HuH-7.5 (cell line): ENCODE measurements around the gene SCGB3A2.
A peak's percentile ranks its signal among the peaks of the same experiment; 100 is the strongest.

Source experiments
- DNase-seq: peaks from one replicate; pipeline ENCODE4 v3.0.0; 2011; ENCODE audit warnings: low spot score

Gene SCGB3A2, protein sequence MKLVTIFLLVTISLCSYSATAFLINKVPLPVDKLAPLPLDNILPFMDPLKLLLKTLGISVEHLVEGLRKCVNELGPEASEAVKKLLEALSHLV

GRCh38 chr5:147878066-147878759, at the start of gene SCGB3A2:
SCGB3A2 (plus strand) TSS chr5:147878711; CDS start chr5:147878804, 93 bp downstream.
- no peak for DNase-seq

DNA sequence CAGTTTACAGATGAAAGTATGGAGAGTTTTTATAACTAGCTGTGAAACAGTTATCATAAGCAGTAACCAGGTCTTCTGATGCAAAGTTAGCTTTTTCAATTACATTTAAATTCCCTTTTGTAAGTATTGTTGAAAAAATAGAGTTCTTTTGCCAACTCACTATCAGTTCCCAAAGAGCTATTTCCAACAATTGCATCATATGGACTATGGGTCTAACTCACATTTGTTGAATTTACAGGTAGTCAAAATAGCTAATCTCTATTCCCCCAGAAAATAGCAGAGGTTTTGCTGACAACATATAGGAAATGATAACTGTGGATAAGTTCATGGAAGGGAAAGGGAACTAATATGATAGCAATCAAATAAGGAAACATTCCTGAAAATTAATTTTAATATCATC, 48.5 kb upstream of the SCGB3A2 start:
- DNase-seq: no peak

GRCh38 chr5:147831465-147831864, 47.0 kb upstream of the SCGB3A2 start, which contains the start of gene SPINK1:
SPINK1 (minus strand) TSS chr5:147831671; CDS start chr5:147831577, 94 bp downstream.
- DNase-seq: peak; percentile 31

- no peak for DNase-seq
Measured at GRCh38 chr5:147832541-147832940, 46.0 kb upstream of the SCGB3A2 start.

DNA sequence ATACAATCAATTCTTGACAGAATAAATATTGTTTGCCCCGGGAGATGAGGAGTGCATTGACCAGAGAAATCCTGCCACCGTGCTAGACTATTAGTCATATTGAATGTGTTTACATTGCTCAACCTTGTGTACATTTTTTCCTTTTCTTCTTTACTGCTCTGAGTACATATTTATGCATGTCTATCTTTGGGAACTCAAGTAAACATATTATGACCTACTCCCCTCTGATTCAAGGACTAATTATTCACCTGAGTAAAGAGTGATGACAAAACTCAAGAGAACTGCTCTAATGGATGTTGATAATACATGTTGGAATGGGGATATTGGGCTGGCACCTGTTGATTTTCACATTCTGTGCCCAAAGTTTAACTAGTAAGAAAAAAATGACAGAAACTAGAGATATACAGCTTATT, 43.1 kb upstream of the SCGB3A2 start:
- peak; percentile 15 for DNase-seq

GRCh38 chr5:147836439-147836838, 42.1 kb upstream of the SCGB3A2 start:
- DNase-seq: no peak

- DNase-seq: no peak
Measured at GRCh38 chr5:147842869-147843268, 35.6 kb upstream of the SCGB3A2 start.

DNA sequence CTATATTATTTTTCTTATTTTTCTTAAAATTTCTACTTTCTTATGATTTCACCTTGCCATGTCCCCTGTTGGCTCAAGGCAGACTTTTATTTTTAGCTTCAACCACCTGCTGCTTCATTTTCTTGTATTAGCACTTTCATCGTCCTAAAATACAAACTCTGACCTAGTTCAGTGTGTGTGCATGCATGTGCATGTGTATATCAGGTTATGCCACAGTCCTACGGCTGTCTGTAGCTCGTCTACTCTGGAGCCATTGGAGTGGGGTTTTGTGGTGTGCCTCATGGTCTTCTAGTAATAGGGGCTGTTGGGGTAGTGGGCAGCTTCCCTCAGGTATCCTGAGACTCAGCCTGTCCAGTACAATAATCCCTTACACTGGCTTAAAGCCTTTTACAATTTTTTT, 33.7 kb upstream of the SCGB3A2 start:
- DNase-seq: no peak

DNA sequence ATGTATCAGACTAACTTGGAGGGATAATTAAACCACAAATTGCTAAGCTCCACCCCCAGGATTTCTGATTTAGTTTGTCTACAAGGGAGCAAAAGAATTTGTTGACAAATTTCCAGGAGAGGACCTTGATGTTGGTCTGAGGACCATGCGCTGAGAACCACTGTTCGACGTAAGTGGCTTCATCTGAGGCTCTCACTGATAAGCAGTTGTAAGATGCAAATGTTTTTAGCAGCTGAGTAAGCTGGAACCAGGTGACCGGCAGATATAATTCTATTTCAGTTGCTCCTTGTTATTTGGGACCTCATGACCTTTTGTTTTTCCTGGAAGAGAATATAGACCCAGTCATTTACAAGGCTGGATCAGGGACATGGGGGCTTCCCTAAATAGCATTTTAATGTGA, 32.9 kb upstream of the SCGB3A2 start:
- DNase-seq: no peak

DNA sequence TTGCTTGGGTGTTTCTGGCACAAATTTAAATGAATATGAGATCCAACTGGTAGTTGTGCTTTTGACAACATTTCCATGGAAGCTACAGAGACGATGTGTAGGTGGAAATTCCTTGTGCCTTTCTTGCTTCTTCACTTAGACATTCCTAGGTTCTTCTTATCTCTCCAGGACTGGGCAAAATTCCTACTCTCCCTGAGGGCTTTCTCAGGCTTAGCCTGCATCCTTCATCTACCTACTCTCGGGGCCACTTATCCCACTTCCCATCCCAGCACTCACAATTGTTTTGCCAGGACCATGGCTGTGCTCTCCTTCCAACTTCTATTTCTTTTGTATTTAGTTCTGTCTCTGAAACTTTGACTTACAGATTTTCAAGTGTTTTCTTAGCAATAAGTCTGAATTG, 29.3 kb upstream of the SCGB3A2 start:
- no peak for DNase-seq

DNA sequence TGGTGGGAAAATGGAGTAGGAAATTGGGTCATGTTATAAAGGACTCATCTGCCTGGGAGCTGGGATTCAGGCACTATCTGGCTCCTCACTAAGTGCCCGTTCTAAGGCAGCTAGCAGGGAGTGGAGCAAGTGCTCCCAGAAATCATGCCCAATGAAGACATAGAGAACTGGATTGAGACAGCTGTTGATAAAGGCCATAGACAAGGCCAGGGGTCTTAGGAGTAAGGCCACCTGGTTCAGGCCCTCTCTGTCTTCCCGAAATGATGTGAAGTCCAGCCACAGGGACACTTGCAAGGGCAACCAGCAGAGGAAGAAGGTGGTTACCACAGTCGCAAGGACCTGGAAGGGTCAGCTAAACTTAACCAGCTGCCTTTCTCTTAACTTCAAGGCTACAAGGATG, 26.9 kb upstream of the SCGB3A2 start:
- no peak for DNase-seq

- DNase-seq: no peak
Measured at GRCh38 chr5:147852365-147852764, 26.1 kb upstream of the SCGB3A2 start.

GRCh38 chr5:147853372-147853987, 25.0 kb upstream of the SCGB3A2 start:
- DNase-seq: no peak

DNA sequence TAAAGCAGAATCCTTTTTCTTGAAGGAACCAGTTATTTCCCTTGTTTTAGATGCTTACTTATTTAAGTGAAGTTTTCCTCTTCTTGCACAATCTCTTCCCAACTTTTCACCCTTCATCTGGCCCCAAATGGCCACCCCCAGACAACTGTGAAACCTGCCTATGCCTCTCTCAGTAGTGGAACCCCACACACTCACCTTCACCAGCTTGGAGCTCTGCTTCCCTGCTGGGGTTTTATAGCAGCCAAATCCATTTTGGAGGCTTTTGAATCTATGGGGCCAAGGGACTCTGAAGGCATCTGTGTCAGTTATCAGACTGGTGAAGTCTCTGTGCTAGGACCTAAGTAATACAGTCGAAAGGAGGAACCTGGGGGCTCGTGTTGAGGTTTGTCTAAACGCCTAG, 24.2 kb upstream of the SCGB3A2 start:
- DNase-seq: no peak

- no peak for DNase-seq
Measured at GRCh38 chr5:147854894-147855773, 23.4 kb upstream of the SCGB3A2 start.

- no peak for DNase-seq
Measured at GRCh38 chr5:147855774-147856069, 22.8 kb upstream of the SCGB3A2 start.

DNA sequence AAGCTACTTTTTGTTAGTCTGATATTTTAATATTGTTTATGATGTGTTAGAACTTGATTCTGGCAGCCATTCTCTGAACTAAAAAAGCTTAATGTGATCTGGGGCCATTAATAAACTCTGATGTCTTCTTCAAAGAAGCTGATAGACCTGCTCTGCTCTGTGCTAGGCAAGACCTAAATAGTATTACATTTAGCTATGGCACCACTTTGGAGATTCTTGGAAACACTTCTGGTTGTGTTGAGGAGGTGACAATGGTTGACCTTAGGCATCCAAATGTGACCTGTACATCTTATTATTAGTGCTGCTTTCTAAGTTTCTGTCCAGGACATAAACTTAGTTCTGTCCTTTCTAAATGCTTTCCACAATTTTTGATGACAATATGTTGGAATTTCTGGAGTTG, 21.7 kb upstream of the SCGB3A2 start:
- DNase-seq: no peak

GRCh38 chr5:147857302-147858129, 21.0 kb upstream of the SCGB3A2 start:
- peak; percentile 13 for DNase-seq

DNA sequence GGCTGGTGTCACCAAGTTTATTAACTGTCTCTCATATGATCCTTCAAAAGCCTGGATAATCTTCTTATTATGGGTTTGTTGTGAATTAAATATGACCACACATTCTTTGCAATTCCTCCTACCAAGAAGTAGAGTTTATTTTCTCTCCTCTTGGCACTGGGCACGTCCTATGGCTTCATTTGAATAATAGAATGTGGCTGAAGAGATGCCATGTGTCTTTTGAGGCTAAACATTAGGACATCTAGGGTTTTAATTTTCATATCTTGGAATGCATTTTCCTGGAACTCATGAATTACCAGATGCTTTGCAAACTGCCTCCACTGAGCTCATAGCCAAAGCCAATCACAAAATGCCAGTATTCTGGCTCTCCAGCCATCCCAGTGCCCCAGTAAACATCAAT, 19.9 kb upstream of the SCGB3A2 start:
- DNase-seq: no peak

DNA sequence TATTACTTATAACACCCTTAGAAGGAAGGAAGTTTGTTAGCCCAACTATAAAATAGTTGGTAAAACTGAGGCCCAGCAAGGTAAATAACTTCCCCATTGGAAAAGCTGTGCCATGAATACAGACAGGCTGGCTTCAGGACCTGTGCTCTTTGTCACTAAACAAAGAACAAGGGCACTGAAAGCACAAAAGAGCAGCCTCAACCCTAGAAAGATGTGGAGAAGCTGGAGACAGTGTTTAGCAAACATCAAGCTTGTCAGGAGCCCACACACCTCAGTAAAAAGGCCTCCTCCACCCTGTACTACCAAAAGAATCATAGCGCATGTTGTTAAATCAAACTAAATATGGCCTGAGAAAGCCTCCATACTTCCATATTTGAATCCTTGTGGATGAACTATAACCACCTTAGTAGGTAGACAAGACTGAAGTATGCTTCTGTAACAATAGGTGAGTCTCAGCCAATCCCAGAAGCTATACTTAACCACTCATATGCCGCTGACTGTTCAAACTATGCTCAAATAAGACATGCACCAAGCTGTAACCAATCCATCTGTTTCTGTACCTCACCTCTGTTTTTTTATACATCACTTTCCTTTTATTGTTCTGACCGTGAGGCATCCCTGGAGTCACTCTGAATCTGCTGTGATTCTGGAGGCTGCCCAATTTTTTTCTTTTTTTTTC, 18.4 kb upstream of the SCGB3A2 start:
- DNase-seq: no peak

DNA sequence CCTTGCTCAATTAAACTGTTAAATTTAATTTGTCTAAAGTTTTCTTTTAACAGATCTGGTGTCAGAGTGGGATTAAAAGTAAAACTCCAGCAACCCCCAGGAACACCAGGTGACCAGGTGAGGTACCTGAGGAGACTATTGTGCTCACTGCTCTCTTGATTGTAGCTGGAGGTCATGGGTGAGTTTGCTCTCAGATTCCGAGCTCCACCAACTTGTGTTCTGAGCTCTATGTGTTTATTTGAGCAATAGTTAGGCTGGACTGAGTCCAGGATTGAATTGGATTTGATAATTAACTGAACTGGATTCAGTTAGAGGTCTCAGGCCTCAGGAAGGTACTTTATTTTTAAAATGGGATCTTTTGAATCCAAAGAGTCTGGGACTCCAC, 17.9 kb upstream of the SCGB3A2 start:
- DNase-seq: no peak
